NCI-H510A (cell line): ENCODE results near the gene SNAP91.
"Not testable (repeated sequence)": the region's sequence is repeated elsewhere in the genome, so short reads cannot be mapped to it uniquely, and the experiment has no call there.

Experiments used
- DNase-seq: peaks from one replicate; lab custom pipeline; 2025; lab: John Stamatoyannopoulos, UW

The SNAP91 gene

GRCh38 chr6:83708970-83709747 lies at the start of gene SNAP91:
SNAP91 (minus strand) TSS chr6:83709101; CDS start chr6:83707927, 1,174 bp downstream.
- DNase-seq: peak; percentile 30

GRCh38 chr6:83758533-83758932 lies 49.6 kb upstream of the SNAP91 start:
- DNase-seq: no peak

GRCh38 chr6:83757021-83757420 lies 48.1 kb upstream of the SNAP91 start:
- DNase-seq: no peak

GRCh38 chr6:83756565-83756964 lies 47.7 kb upstream of the SNAP91 start:
- no peak for DNase-seq

GRCh38 chr6:83752375-83752774 lies 43.5 kb upstream of the SNAP91 start:
- DNase-seq: not testable (repeated sequence)

GRCh38 chr6:83741089-83741488 lies 32.2 kb upstream of the SNAP91 start:
- DNase-seq: no peak

- DNase-seq: no peak
These were observed 26.6 kb upstream of the SNAP91 start for GRCh38 chr6:83735461-83735860.

GRCh38 chr6:83729871-83730270 lies 21.0 kb upstream of the SNAP91 start:
- DNase-seq: no peak

GRCh38 chr6:83722876-83723275 lies 14.0 kb upstream of the SNAP91 start:
- no peak for DNase-seq

- DNase-seq: no peak
These were observed 8.9 kb upstream of the SNAP91 start for GRCh38 chr6:83717809-83718208.

GRCh38 chr6:83711958-83712357 lies 3.1 kb upstream of the SNAP91 start:
- DNase-seq: no peak

GRCh38 chr6:83709748-83710050 lies 798 bp upstream of the SNAP91 start:
- DNase-seq: no peak

GRCh38 chr6:83708546-83708969 lies 343 bp downstream of the SNAP91 start:
- DNase-seq: no peak

GRCh38 chr6:83707829-83708545 lies 914 bp downstream of the SNAP91 start:
- peak; percentile 7 for DNase-seq

- no peak for DNase-seq
These were observed 6.2 kb downstream of the SNAP91 start for GRCh38 chr6:83702749-83703148.

GRCh38 chr6:83702077-83702476 lies 6.8 kb downstream of the SNAP91 start:
- DNase-seq: no peak

- no peak for DNase-seq
These were observed 12.2 kb downstream of the SNAP91 start for GRCh38 chr6:83696674-83697073.

GRCh38 chr6:83685481-83685880 lies 23.4 kb downstream of the SNAP91 start:
- no peak for DNase-seq

GRCh38 chr6:83677791-83678190 lies 31.1 kb downstream of the SNAP91 start:
- no peak for DNase-seq

- DNase-seq: no peak
These were observed 70.9 kb downstream of the SNAP91 start for GRCh38 chr6:83637953-83638352.

- DNase-seq: no peak
These were observed 72.1 kb downstream of the SNAP91 start for GRCh38 chr6:83636800-83637199.

GRCh38 chr6:83633609-83634008 lies 75.3 kb downstream of the SNAP91 start:
- no peak for DNase-seq

GRCh38 chr6:83633149-83633548 lies 75.8 kb downstream of the SNAP91 start:
- no peak for DNase-seq

- DNase-seq: not testable (repeated sequence)
These were observed 79.0 kb downstream of the SNAP91 start for GRCh38 chr6:83629908-83630307.
